HEK293T (cell line): ENCODE measurements around the gene ARHGAP26.

Experiments used
- CTCF ChIA-PET: fragments of 350-600 bp; formaldehyde crosslinking; extraction: SDS; loops from one replicate; lab custom pipeline; 2021; ENCODE audit warnings: antibody characterized with exemption, inconsistent platforms; lab: Yijun Ruan, JAX
- POLR2A ChIA-PET: fragments of 350-600 bp; formaldehyde crosslinking; extraction: SDS; loops from one replicate; lab custom pipeline; 2020; ENCODE audit warnings: antibody characterized with exemption, inconsistent platforms; lab: Yijun Ruan, JAX
- DNase-seq: peaks from one replicate; pipeline ENCODE4 v3.0.0; 2012; ENCODE audit warnings: mixed read lengths; ENCODE audit errors: extremely low spot score
- ARNT ChIP-seq: fragments of 450-650 bp; IDR thresholded peaks from 2 replicates; pipeline ENCODE4 v1.6.1; 2017; ENCODE audit warnings: mild to moderate bottlenecking
- BHLHE40 ChIP-seq: fragments of 450-650 bp; IDR thresholded peaks from 2 replicates; pipeline ENCODE4 v1.6.1; 2016; ENCODE audit warnings: mild to moderate bottlenecking, moderate library complexity, borderline replicate concordance
- CTBP1 ChIP-seq: fragments of 450-650 bp; IDR thresholded peaks from 2 replicates; pipeline ENCODE4 v1.6.1; 2016; ENCODE audit warnings: borderline replicate concordance
- ELF4 ChIP-seq: fragments of 450-650 bp; IDR thresholded peaks from 2 replicates; pipeline ENCODE4 v1.6.1; 2017; ENCODE audit warnings: antibody characterized with exemption
- FOXA1 ChIP-seq: fragments of 450-650 bp; IDR thresholded peaks from 2 replicates; pipeline ENCODE4 v1.6.1; 2016; ENCODE audit warnings: mild to moderate bottlenecking
- FOXK2 ChIP-seq: fragments of 450-650 bp; IDR thresholded peaks from 2 replicates; pipeline ENCODE4 v1.6.1; 2016; ENCODE audit warnings: mild to moderate bottlenecking
- FOXM1 ChIP-seq: fragments of 450-650 bp; IDR thresholded peaks from 2 replicates; pipeline ENCODE4 v1.6.1; 2017; ENCODE audit warnings: mild to moderate bottlenecking, borderline replicate concordance
- HDGF ChIP-seq: fragments of 450-650 bp; IDR thresholded peaks from 2 replicates; pipeline ENCODE4 v1.6.1; 2017; ENCODE audit warnings: antibody characterized with exemption, borderline replicate concordance
- L3MBTL2 ChIP-seq: fragments of 450-650 bp; conservative IDR thresholded peaks from 2 replicates; pipeline ENCODE4 v1.6.1; 2016; ENCODE audit warnings: mild to moderate bottlenecking
- LEF1 ChIP-seq: fragments of 450-650 bp; IDR thresholded peaks from 2 replicates; pipeline ENCODE4 v1.6.1; 2017; ENCODE audit warnings: mild to moderate bottlenecking, borderline replicate concordance
- NFRKB ChIP-seq: fragments of 450-650 bp; IDR thresholded peaks from 2 replicates; pipeline ENCODE4 v1.6.1; 2016; ENCODE audit warnings: mild to moderate bottlenecking, moderate library complexity
- SP1 ChIP-seq: fragments of 450-650 bp; IDR thresholded peaks from 2 replicates; pipeline ENCODE4 v1.6.1; 2017
- SUZ12 ChIP-seq: fragments of 450-650 bp; IDR thresholded peaks from 2 replicates; pipeline ENCODE4 v1.6.1; 2016; ENCODE audit warnings: mild to moderate bottlenecking
- TARDBP ChIP-seq: fragments of 450-650 bp; IDR thresholded peaks from 2 replicates; pipeline ENCODE4 v1.6.1; 2016
- ZNF384 ChIP-seq: fragments of 450-650 bp; IDR thresholded peaks from 2 replicates; pipeline ENCODE4 v1.6.1; 2016
- TF ChIP-seq, protein P1 (sequence below): fragments of 450-650 bp; IDR thresholded peaks from 2 replicates; pipeline ENCODE4 v1.6.1; 2016

The ARHGAP26 gene

DNA sequence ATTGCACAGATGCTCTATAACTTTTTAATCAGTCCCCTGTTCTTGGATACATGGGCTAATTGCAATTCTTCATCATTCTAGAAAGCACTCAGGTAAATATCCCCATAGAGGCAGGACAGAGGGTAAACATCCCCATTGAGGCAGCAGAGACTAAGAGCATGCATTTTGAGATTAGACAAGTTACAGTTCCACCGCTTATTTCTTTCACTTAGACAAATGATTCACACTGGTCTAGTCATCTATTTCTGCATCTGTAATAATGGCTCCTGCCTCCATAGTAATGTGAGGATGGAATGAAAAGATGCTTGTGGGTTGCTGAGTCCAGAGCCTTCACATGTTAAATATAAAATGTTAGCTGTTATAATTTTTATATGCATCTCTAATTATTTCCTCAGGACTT lies 276.9 kb downstream of the ARHGAP26 start:
- ChIA-PET CTCF (no interaction called here), POLR2A (no interaction called here)
- DNase-seq: no peak
- TF ChIP-seq L3MBTL2 (no peak), BHLHE40 (no peak), ARNT (no peak), NFRKB (no peak), FOXA1 (no peak), HDGF (no peak), SUZ12 (no peak), LEF1 (no peak), SP1 (no peak), FOXK2 (no peak), CTBP1 (no peak), ELF4 (no peak), FOXM1 (no peak), TARDBP (no peak), ZNF384 (no peak)
- TF ChIP-seq, protein P1, sequence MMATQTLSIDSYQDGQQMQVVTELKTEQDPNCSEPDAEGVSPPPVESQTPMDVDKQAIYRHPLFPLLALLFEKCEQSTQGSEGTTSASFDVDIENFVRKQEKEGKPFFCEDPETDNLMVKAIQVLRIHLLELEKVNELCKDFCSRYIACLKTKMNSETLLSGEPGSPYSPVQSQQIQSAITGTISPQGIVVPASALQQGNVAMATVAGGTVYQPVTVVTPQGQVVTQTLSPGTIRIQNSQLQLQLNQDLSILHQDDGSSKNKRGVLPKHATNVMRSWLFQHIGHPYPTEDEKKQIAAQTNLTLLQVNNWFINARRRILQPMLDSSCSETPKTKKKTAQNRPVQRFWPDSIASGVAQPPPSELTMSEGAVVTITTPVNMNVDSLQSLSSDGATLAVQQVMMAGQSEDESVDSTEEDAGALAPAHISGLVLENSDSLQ: no peak

DNA sequence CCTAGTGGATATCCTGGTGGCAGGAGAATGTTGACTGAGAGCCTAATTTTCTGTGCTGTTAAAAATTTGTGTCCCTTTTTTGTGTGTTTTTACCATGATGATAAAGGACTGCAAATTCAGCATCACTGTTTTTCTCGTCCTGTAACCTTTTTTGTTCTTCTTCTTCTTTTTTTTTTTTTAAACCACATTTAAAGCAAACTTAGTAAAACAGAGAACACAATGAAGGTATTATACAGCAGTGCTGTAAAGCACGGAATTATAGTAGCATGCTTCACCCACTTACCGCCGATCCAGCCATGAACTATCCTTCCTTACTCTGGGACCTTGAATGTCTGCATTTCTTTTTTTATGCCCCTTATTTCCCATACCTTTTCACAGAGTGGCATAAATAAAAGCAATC lies 280.0 kb downstream of the ARHGAP26 start:
- no peak for DNase-seq
- CTCF ChIA-PET: no interaction called here
- no peak for TF ChIP-seq CTBP1
- POLR2A ChIA-PET: no interaction called here

DNA sequence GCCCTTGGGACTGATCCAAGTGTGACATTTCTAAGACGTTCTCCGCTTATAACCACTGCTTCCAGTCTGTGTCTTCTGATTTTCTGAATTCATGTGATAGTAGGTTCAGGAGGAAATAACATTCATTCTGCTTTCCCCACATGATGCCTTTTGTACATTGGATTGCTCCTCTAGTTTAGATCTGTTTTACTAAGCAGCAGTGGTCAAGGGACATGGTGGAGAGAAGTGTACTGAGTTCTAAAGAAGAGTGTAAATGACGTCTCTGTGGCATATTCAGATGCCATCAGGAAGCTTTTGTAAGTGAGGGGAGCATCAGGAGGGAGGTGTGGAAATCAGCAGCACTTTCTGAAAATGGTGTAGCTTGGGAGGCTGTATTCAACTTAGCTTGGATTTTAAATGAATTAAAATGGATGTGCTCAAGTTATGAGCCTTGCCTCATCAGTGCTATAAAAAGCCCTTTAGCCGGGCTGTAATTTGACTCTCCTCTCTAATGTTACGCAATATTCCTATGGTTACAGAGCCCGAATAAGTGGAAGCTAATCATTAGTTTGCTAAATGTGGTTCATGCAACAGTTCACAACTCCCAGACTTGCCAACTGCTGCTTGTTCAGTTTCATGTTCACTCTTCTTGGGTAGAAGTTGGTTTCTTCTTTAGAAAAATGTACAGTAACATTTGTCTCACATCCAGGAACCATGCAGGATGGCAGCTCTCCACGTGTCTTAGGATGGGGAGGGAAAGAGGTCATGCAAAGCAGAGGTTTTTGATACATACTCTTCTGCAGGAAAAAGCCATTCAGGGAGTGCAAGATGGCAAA lies 281.3 kb downstream of the ARHGAP26 start:
- POLR2A ChIA-PET: no interaction called here
- CTCF ChIA-PET: no interaction called here
- DNase-seq: peak; percentile 34

DNA sequence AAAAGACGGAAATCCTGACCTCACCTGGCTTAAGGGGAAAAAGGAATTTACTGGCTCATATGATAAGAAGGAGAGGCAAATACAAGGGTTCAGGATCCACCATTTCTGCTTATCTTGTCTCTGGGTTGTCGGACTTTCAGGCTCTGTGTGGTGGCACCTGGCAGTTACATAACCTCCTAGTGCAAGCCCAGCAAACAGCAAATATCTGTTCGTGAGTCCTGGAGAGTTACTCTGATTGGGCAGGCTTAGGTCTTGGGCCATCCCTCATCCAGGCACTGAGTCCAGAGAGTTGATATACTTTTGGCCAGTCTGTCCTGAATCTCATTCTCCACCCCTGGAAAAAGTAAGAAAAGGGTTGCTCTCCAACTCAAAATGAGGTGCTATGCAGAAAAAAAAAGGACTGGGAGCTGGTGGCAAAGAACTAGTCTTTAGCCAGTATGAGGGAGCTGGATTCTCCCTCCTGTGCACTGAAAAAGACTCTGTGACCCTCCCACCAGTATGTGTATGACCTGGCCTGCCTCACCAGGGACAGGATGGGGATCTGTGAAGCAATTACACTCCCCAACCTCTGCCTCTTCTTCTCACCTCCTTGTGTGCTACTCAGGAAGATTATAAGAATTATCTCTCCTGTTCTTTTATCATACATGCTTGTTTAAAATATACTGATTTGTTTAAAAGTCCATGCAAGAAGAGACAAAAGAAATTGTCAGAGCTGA lies 282.9 kb downstream of the ARHGAP26 start:
- ChIA-PET POLR2A (no interaction called here), CTCF (no interaction called here)
- no peak for DNase-seq
- TF ChIP-seq ARNT (no peak), TARDBP (no peak), FOXK2 (no peak), L3MBTL2 (no peak), ZNF384 (no peak), CTBP1 (no peak), SP1 (no peak), HDGF (no peak), SUZ12 (no peak), FOXA1 (no peak), ELF4 (no peak), BHLHE40 (no peak), NFRKB (no peak), FOXM1 (no peak)
- TF ChIP-seq, protein P1: no peak

More for the DNA sequence above, 281.3 kb downstream of the ARHGAP26 start:
- TF ChIP-seq L3MBTL2: peak; percentile 56
- no peak for TF ChIP-seq FOXA1
- no peak for TF ChIP-seq HDGF

DNA sequence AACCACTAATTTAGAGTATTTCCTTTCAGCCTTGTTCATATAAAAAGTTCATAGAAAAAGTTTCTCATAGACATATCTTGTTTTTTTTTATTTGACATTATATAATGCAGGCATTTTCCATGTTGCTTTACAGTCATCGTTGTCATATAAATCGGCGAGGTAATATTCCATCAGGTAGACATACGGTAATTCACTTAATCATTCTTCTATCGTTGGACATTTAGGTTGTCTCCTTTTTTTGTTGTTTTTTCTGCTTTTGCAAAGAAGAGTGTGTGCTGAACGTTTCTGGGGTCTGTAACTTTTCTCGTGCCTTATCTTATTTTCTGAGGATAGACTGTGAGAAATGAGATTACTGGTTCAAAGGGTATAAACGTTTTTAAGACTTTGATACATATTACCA lies 283.6 kb downstream of the ARHGAP26 start:
- TF ChIP-seq ARNT (no peak), NFRKB (no peak), TARDBP (no peak), FOXK2 (no peak), SP1 (no peak), HDGF (no peak), LEF1 (no peak), FOXA1 (no peak), CTBP1 (no peak), FOXM1 (no peak), ELF4 (no peak), ZNF384 (no peak), SUZ12 (no peak), BHLHE40 (no peak), L3MBTL2 (no peak)
- TF ChIP-seq, protein P1: no peak
- CTCF ChIA-PET: no interaction called here
- POLR2A ChIA-PET: no interaction called here
- no peak for DNase-seq

DNA sequence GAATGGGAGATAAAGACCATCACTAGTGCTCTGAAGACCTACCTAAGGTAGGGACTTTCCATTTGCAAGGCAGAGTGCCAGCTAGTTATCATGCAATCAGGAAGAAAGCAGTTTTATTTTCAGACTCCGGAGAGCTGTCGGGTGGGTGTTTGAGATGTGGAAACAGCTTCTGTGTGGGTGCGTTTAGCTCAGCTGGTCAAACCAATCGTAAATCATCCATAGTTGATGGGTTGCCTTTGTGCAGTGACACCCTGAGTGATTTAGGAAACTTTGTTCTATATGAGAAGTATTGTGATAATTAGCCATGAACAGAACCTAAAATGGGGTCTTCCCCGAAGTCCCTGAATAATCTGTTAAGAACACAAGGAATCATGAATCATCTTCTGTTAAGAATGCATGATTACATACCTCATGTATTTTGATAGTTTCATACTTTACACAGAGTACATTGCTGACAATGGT lies 284.3 kb downstream of the ARHGAP26 start:
- DNase-seq: no peak
- POLR2A ChIA-PET: no interaction called here
- CTCF ChIA-PET: interaction anchor here (0.7 kb wide), 1 partner anchor 52 kb away, joined by 3 read pairs; no protein-coding TSS in a partner anchor
- TF ChIP-seq, protein P1: peak; percentile 69
- TF ChIP-seq LEF1: no peak
